SK-N-SH treated with all-trans-retinoic acid at 6 μM for 48 hours (cell line): ENCODE results near the gene KLF9.

Experiments used
- ATAC-seq: fragments of 200-7000 bp; cut with Tn5 transposase; 3 replicates; pipeline ENCODE4 v1.9.1; 2020; ENCODE audit warnings: mild to moderate bottlenecking, moderate library complexity
- ARNTL ChIP-seq: fragments of 450-650 bp; formaldehyde crosslinking; IDR thresholded peaks from 2 replicates; pipeline ENCODE4 v1.5.0; 2020; ENCODE audit warnings: low read depth, mild to moderate bottlenecking, moderate library complexity, borderline replicate concordance
- BACH2 ChIP-seq: fragments of 250-450 bp; sonication (Bioruptor Pico); IDR thresholded peaks from 2 replicates; pipeline ENCODE4 v1.9.0; 2021; ENCODE audit warnings: mild to moderate bottlenecking, borderline replicate concordance
- CSDC2 ChIP-seq: fragments of 250-450 bp; sonication (Bioruptor Pico); IDR thresholded peaks from 2 replicates; pipeline ENCODE4 v1.5.0; 2020; ENCODE audit warnings: mild to moderate bottlenecking, moderate library complexity
- ESRRG ChIP-seq: fragments of 250-450 bp; sonication (Bioruptor Pico); IDR thresholded peaks from 2 replicates; pipeline ENCODE4 v1.6.1; 2021; ENCODE audit warnings: mild to moderate bottlenecking
- GLIS3 ChIP-seq: fragments of 250-450 bp; sonication (Bioruptor Pico); IDR thresholded peaks from 2 replicates; pipeline ENCODE4 v1.5.0; 2020; ENCODE audit warnings: mild to moderate bottlenecking, moderate library complexity
- ISL1 ChIP-seq: fragments of 250-450 bp; sonication (Bioruptor Pico); IDR thresholded peaks from 2 replicates; pipeline ENCODE4 v2.1.2; 2022; ENCODE audit warnings: mild to moderate bottlenecking, moderate library complexity
- PATZ1 ChIP-seq: fragments of 250-450 bp; sonication (Bioruptor Pico); IDR thresholded peaks from 2 replicates; pipeline ENCODE4 v1.8.0; 2020; ENCODE audit warnings: mild to moderate bottlenecking, moderate library complexity, borderline replicate concordance
- PPARA ChIP-seq: fragments of 250-450 bp; sonication (Bioruptor Pico); IDR thresholded peaks from 2 replicates; pipeline ENCODE4 v1.5.0; 2020; ENCODE audit warnings: mild to moderate bottlenecking, borderline replicate concordance
- RARB ChIP-seq: fragments of 250-450 bp; sonication (Bioruptor Pico); IDR thresholded peaks from 2 replicates; pipeline ENCODE4 v1.8.0; 2021; ENCODE audit warnings: mild to moderate bottlenecking, moderate library complexity
- SNAI2 ChIP-seq: fragments of 250-450 bp; sonication (Bioruptor Pico); IDR thresholded peaks from 2 replicates; pipeline ENCODE4 v1.5.0; 2020; ENCODE audit warnings: mild to moderate bottlenecking, moderate library complexity
- TOX ChIP-seq: fragments of 250-450 bp; sonication (Bioruptor Pico); IDR thresholded peaks from 2 replicates; pipeline ENCODE4 v1.8.0; 2021; ENCODE audit warnings: mild to moderate bottlenecking, moderate library complexity, borderline replicate concordance
- ZFP30 ChIP-seq: fragments of 450-650 bp; formaldehyde crosslinking; IDR thresholded peaks from 2 replicates; pipeline ENCODE4 v1.5.0; 2022; ENCODE audit warnings: mild to moderate bottlenecking, moderate library complexity
- ZNF565 ChIP-seq: fragments of 450-650 bp; formaldehyde crosslinking; conservative IDR thresholded peaks from 2 replicates; pipeline ENCODE4 v1.5.0; 2020; ENCODE audit warnings: low read depth, mild to moderate bottlenecking, moderate library complexity
- ZNF70 ChIP-seq: fragments of 450-650 bp; formaldehyde crosslinking; IDR thresholded peaks from 2 replicates; pipeline ENCODE4 v1.5.0; 2020; ENCODE audit warnings: mild to moderate bottlenecking, moderate library complexity
- ZNF8 ChIP-seq: fragments of 450-650 bp; formaldehyde crosslinking; IDR thresholded peaks from 2 replicates; pipeline ENCODE4 v1.5.0; 2020; ENCODE audit warnings: mild to moderate bottlenecking, moderate library complexity
- TF ChIP-seq, protein P1 (sequence below): fragments of 250-450 bp; sonication (Bioruptor Pico); IDR thresholded peaks from 2 replicates; pipeline ENCODE4 v1.5.1; 2020; ENCODE audit warnings: low read depth, mild to moderate bottlenecking, moderate library complexity
- TF ChIP-seq, protein P2 (sequence below): fragments of 250-450 bp; sonication (Bioruptor Pico); IDR thresholded peaks from 2 replicates; pipeline ENCODE4 v1.5.0; 2020; ENCODE audit warnings: mild to moderate bottlenecking, moderate library complexity
- TF ChIP-seq, protein P3 (sequence below): fragments of 250-450 bp; sonication (Bioruptor Pico); IDR thresholded peaks from 2 replicates; pipeline ENCODE4 v1.5.1; 2021; ENCODE audit warnings: mild to moderate bottlenecking, moderate library complexity

KLF9 gene

DNA sequence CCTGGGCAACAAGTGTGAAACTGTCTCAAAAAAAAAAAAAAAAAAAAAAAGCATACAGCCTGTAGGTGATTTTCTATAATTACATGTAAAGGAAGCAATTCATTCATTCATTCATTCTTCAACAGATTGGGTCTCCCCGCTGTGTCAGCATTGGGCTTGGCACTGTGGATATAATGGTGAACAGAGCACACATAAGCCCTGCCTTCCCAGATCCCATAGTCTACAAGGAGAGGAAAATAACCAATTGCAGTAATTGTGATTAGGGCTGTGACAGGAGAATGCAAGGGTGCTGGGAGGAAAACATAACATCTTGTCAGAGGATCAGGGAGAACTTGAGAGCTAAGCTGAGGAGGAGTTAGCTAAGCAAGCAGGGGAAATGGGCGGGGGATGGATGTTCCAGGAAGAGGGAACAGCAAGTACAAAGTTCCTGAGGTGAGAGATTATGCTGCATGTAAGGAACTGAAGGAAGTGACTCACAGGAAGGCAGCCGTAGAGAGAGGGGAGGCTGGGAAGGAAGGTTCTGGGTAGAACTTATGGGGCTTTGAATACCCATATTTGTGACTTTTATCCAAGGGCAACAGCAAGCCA is 24.0 kb upstream of the KLF9 start:
- peak; percentile 61 for ATAC-seq
- TF ChIP-seq ISL1 (CRISPR knock-in tag), result no peak
- TF ChIP-seq GLIS3 (CRISPR knock-in tag), result no peak
- no peak for TF ChIP-seq ZNF70
- TF ChIP-seq SNAI2 (CRISPR knock-in tag), result no peak

DNA sequence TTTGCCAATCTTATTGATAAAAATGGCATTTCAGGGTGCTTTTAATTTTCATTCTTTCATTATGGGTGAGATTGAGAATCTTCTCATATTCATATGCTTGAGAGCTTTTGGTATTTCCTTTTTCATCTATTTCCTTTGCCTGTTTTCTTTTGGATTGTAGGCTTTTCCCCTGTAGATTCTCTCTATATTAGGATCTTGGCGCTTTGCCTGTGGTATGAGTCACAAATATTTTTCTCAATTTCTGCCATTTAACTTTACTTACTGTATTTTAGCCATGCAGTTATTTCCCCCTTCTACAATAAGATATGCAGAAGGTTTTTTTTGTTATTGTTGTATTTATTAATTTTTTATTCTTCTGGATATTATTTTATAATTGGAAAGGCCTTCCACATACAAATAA is 21.5 kb upstream of the KLF9 start:
- ATAC-seq, result peak; percentile 81
- TF ChIP-seq, protein P1, sequence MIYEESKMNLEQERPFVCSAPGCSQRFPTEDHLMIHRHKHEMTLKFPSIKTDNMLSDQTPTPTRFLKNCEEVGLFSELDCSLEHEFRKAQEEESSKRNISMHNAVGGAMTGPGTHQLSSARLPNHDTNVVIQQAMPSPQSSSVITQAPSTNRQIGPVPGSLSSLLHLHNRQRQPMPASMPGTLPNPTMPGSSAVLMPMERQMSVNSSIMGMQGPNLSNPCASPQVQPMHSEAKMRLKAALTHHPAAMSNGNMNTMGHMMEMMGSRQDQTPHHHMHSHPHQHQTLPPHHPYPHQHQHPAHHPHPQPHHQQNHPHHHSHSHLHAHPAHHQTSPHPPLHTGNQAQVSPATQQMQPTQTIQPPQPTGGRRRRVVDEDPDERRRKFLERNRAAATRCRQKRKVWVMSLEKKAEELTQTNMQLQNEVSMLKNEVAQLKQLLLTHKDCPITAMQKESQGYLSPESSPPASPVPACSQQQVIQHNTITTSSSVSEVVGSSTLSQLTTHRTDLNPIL (CRISPR knock-in tag), result no peak
- TF ChIP-seq ZNF8 (CRISPR knock-in tag) (no peak), ISL1 (CRISPR knock-in tag) (0 out of 2 replicates have a peak, but pooled peaks have one; percentile 39), BACH2 (no peak), ZNF565 (no peak), GLIS3 (CRISPR knock-in tag) (no peak), ARNTL (CRISPR knock-in tag) (no peak)
- TF ChIP-seq, protein P2, sequence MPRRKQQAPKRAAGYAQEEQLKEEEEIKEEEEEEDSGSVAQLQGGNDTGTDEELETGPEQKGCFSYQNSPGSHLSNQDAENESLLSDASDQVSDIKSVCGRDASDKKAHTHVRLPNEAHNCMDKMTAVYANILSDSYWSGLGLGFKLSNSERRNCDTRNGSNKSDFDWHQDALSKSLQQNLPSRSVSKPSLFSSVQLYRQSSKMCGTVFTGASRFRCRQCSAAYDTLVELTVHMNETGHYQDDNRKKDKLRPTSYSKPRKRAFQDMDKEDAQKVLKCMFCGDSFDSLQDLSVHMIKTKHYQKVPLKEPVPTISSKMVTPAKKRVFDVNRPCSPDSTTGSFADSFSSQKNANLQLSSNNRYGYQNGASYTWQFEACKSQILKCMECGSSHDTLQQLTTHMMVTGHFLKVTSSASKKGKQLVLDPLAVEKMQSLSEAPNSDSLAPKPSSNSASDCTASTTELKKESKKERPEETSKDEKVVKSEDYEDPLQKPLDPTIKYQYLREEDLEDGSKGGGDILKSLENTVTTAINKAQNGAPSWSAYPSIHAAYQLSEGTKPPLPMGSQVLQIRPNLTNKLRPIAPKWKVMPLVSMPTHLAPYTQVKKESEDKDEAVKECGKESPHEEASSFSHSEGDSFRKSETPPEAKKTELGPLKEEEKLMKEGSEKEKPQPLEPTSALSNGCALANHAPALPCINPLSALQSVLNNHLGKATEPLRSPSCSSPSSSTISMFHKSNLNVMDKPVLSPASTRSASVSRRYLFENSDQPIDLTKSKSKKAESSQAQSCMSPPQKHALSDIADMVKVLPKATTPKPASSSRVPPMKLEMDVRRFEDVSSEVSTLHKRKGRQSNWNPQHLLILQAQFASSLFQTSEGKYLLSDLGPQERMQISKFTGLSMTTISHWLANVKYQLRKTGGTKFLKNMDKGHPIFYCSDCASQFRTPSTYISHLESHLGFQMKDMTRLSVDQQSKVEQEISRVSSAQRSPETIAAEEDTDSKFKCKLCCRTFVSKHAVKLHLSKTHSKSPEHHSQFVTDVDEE (CRISPR knock-in tag), result no peak

DNA sequence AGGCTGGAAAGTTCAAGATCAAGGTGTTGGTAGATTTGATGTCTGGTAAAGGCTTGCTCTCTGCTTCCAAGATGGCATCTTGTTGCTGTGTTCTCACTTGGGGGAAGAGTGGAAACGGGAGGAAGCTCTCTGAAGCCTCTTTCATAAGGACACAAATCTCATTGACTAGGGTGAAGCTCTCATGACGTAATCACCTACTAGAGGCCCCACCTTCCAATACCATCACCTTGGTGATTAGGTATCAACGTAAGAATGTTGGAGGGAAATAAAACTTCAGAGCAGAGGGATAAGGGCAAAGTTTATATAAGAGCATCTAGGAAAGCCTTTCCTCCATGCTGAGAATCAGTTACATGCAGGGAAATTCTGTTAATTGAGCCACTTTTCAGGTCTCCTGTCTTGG is 15.4 kb upstream of the KLF9 start:
- TF ChIP-seq ZNF565 (no peak), ZNF8 (CRISPR knock-in tag) (no peak), BACH2 (no peak), PATZ1 (CRISPR knock-in tag) (no peak), TOX (CRISPR knock-in tag) (no peak), CSDC2 (CRISPR knock-in tag) (no peak)
- TF ChIP-seq, protein P3, sequence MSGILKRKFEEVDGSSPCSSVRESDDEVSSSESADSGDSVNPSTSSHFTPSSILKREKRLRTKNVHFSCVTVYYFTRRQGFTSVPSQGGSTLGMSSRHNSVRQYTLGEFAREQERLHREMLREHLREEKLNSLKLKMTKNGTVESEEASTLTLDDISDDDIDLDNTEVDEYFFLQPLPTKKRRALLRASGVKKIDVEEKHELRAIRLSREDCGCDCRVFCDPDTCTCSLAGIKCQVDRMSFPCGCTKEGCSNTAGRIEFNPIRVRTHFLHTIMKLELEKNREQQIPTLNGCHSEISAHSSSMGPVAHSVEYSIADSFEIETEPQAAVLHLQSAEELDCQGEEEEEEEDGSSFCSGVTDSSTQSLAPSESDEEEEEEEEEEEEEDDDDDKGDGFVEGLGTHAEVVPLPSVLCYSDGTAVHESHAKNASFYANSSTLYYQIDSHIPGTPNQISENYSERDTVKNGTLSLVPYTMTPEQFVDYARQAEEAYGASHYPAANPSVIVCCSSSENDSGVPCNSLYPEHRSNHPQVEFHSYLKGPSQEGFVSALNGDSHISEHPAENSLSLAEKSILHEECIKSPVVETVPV, result no peak
- no peak for ATAC-seq

DNA sequence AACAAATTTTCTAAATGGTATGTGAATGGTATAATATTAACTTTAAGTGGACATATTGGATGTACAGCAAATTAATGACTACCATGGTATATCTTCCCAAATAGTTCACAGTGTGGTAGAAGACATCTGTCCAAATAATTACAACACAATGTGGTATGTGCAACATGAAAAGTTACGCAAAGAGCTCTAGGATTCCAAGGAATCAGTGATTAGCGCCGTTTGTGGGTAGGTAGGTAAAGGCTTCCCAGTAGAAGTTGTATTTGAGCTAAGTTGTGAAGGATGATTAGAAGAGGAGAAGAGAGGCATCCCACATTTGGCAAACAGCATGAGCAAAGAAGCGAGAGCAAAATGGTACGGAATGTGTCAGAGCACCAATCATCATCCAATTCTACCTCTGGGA is 14.3 kb upstream of the KLF9 start:
- TF ChIP-seq SNAI2 (CRISPR knock-in tag), result no peak
- TF ChIP-seq TOX (CRISPR knock-in tag), result no peak
- ATAC-seq, result no peak

- TF ChIP-seq PPARA (CRISPR knock-in tag) (no peak), ZNF70 (no peak), RARB (CRISPR knock-in tag) (no peak), CSDC2 (CRISPR knock-in tag) (no peak), PATZ1 (CRISPR knock-in tag) (no peak), ZNF565 (no peak), ZFP30 (no peak), TOX (CRISPR knock-in tag) (no peak), BACH2 (no peak), ESRRG (CRISPR knock-in tag) (no peak)
- TF ChIP-seq, protein P1 (CRISPR knock-in tag), result no peak
- ATAC-seq, result peak; percentile 86
These were observed 12.9 kb upstream of the KLF9 start for GRCh38 chr9:70427161-70427945.
